ENCODE results near the gene UAP1.

The UAP1 gene

DNA sequence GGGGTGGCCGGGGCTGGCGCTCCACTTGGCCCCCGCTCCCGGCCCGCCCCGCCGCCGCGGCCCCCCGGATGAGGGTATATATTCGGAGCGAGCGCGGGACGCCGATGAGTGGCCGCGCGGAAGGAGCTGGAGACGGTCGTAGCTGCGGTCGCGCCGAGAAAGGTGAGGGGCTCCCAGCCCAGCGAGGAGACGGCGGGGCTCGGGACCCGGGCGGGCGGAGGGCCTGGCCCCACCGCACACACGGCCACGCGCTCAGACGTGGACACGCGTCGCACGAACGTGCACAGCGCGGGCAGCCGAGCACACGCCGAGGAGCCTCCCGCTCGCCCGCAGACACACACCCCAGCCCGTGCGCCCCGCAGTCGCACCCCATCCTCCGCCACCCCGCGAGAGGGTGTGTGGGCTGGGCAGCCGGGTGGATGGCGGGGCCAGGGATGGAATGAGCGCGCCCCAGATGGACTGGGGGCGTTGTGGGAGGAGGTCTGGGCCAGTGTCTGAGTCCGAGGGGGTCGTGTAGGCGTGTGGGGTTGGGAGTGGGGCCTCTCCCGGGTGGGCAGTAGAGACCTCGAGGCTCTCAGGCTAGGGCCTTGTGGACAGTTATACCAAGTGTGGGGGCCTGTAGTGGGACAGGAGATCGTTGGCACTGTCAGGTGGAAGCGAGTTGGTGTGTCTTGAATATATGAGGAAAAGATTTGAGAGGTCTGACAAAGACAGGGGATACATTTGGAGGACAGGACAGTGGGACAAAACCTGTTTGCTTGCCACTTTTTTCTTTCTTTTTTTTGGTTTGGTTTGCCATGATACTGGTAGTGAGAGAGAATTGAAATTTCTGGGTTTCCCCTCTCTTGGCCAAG, at the start of gene UAP1:
UAP1 (plus strand) TSS at position 107 of the 854 bp plus-strand sequence. CDS start 4,347 bp downstream, outside the sequence.
- no peak for DNase-seq (ENCODE audit: extremely low read depth, insufficient read length)
- H3K4me3 ChIP-seq (replicated peaks; ENCODE audit: low read depth, low read length) = peak within 1 kb of the TSS; percentile 76
- no peaks in the 10 kb centered on the region for H3K36me3 ChIP-seq (ENCODE audit: control insufficient read depth, insufficient read depth, low read length)
- TF ChIP-seq, protein P1, sequence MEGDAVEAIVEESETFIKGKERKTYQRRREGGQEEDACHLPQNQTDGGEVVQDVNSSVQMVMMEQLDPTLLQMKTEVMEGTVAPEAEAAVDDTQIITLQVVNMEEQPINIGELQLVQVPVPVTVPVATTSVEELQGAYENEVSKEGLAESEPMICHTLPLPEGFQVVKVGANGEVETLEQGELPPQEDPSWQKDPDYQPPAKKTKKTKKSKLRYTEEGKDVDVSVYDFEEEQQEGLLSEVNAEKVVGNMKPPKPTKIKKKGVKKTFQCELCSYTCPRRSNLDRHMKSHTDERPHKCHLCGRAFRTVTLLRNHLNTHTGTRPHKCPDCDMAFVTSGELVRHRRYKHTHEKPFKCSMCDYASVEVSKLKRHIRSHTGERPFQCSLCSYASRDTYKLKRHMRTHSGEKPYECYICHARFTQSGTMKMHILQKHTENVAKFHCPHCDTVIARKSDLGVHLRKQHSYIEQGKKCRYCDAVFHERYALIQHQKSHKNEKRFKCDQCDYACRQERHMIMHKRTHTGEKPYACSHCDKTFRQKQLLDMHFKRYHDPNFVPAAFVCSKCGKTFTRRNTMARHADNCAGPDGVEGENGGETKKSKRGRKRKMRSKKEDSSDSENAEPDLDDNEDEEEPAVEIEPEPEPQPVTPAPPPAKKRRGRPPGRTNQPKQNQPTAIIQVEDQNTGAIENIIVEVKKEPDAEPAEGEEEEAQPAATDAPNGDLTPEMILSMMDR (IDR thresholded peaks at IDR 0.05; ENCODE audit: insufficient read depth, low read length, poor library complexity, severe bottlenecking) = no peak
- H3K27me3 ChIP-seq (replicated peaks; ENCODE audit: control insufficient read depth, insufficient read depth, low read length) = no peaks in the 10 kb centered on the region

DNA sequence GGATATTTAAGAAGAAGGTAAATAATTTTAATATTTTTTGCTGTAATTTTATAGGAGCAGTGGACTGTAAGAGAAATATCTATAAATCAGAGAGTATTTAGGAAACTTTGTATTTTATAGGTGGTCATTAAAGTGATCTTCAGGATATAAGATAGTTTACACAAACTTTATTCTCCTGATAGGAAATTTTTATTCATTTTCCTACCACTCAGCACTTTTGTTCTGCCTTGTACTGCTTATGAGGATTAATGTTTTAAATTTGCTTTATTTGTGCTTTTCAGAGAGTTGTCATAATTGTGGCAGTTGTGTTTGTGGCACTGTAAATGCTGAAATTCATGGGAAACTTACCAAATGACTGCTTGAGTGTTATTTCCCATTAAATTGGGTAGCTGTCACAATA, 34.2 kb upstream of the UAP1 start:
- Histone ChIP-seq H3K36me3 (ENCODE audit: control insufficient read depth, insufficient read depth, low read length) (peaks cover 7% of the 10 kb centered on the region), H3K27me3 (replicated peaks; ENCODE audit: control insufficient read depth, insufficient read depth, low read length) (no peaks in the 10 kb centered on the region)
- no peak for DNase-seq (ENCODE audit: extremely low read depth, insufficient read length)

DNA sequence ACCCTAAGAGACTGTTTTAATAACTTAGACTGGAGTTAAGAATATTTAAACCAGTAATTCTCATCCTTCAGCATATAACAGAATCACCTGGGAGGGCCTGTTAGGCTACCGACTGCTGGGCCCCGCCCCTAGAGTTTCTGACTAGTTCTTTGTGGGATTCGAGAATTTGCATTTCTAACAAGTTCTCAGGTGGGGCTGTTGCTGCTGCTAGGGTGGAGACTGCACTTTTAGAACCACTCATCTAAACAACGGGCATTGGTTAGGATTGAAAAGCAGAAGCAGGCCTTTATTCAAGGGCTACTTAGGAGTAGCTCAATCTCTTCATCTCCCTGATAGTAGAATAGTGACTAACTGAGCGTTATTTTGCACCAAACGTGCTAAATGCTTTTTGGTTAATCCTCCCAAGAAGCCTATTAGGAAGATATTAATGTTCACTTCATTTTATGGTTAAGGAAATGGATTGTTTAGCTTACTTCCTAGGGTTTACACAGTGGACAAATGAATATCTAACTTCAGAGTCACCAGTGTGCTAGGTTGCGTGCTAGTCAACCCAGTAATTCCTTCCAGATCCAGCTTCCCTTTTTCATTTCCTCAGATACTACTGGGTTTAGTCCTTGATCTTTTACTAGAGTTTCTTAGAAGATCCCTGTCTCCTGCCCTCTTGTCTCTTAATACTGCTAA, 31.1 kb upstream of the UAP1 start:
- peak; percentile 48 for DNase-seq (ENCODE audit: extremely low read depth, insufficient read length)
- TF ChIP-seq, protein P1 (IDR thresholded peaks at IDR 0.05; ENCODE audit: insufficient read depth, low read length, poor library complexity, severe bottlenecking) = no peak

More for the DNA sequence above, 34.2 kb upstream of the UAP1 start:
- no peak overlapping the region for H3K4me3 ChIP-seq (replicated peaks; ENCODE audit: low read depth, low read length)
- TF ChIP-seq, protein P1 (IDR thresholded peaks at IDR 0.05; ENCODE audit: insufficient read depth, low read length, poor library complexity, severe bottlenecking) = no peak

DNA sequence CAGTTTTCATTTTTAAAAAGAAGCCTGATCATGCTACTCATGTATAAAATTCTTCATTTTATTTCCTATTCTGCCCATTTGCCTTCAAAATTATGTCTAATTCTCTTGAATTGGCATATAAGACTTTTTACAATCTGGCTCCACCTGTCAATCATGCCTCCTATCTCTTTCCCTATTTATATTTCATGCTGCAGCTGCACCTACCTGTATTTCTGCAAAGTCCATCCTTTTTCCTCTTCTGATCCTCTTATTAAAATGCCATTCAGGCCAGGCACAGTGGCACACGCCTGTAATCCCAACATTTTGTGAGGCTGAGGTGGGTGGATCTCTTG, 30.6 kb upstream of the UAP1 start:
- TF ChIP-seq, protein P1 (IDR thresholded peaks at IDR 0.05; ENCODE audit: insufficient read depth, low read length, poor library complexity, severe bottlenecking) = no peak
- H3K27me3 ChIP-seq (replicated peaks; ENCODE audit: control insufficient read depth, insufficient read depth, low read length) = no peaks in the 10 kb centered on the region
- no peaks in the 10 kb centered on the region for H3K36me3 ChIP-seq (ENCODE audit: control insufficient read depth, insufficient read depth, low read length)
- DNase-seq (ENCODE audit: extremely low read depth, insufficient read length) = no peak
- no peak overlapping the region for H3K4me3 ChIP-seq (replicated peaks; ENCODE audit: low read depth, low read length)

More for the DNA sequence above, 31.1 kb upstream of the UAP1 start:
- Histone ChIP-seq H3K4me3 (replicated peaks; ENCODE audit: low read depth, low read length) (no peak overlapping the region), H3K27me3 (replicated peaks; ENCODE audit: control insufficient read depth, insufficient read depth, low read length) (no peaks in the 10 kb centered on the region), H3K36me3 (ENCODE audit: control insufficient read depth, insufficient read depth, low read length) (no peaks in the 10 kb centered on the region)

DNA sequence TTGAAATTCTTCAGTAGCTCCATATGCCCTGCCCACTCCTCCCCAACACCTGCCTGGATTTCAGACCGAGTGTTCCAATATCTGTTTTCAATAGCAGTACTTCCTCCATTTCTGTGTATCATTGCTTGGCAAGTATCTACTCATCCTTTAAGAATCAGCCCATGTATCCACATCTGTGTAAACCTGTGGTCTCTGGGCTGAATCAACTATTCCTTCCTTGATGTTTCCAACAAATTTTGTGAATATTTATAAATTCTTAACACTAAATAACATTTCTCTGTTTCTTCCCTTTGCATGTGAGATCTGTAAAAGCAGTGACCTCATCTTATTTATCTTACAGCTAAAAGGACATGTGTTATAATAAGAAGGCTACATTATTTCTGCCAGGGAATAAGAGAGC, 26.0 kb upstream of the UAP1 start:
- Histone ChIP-seq H3K4me3 (replicated peaks; ENCODE audit: low read depth, low read length) (no peak overlapping the region), H3K27me3 (replicated peaks; ENCODE audit: control insufficient read depth, insufficient read depth, low read length) (no peaks in the 10 kb centered on the region), H3K36me3 (ENCODE audit: control insufficient read depth, insufficient read depth, low read length) (no peaks in the 10 kb centered on the region)
- TF ChIP-seq, protein P1 (IDR thresholded peaks at IDR 0.05; ENCODE audit: insufficient read depth, low read length, poor library complexity, severe bottlenecking) = no peak
- DNase-seq (ENCODE audit: extremely low read depth, insufficient read length) = no peak
